RPMI8226 (cell line): ENCODE measurements around the gene PI4KA.
"Not testable (repeated sequence)": the region's sequence is repeated elsewhere in the genome, so short reads cannot be mapped to it uniquely, and the experiment has no call there.

Experiments
- DNase-seq: peaks from one replicate; pipeline ENCODE4 v3.0.0-alpha.2; 2015

Gene PI4KA

GRCh38 chr22:20662524-20663036 lies 196.0 kb downstream of the PI4KA start:
- not testable (repeated sequence) for DNase-seq

- DNase-seq, result no peak
Measured at GRCh38 chr22:20661473-20661872, 197.1 kb downstream of the PI4KA start.

DNA sequence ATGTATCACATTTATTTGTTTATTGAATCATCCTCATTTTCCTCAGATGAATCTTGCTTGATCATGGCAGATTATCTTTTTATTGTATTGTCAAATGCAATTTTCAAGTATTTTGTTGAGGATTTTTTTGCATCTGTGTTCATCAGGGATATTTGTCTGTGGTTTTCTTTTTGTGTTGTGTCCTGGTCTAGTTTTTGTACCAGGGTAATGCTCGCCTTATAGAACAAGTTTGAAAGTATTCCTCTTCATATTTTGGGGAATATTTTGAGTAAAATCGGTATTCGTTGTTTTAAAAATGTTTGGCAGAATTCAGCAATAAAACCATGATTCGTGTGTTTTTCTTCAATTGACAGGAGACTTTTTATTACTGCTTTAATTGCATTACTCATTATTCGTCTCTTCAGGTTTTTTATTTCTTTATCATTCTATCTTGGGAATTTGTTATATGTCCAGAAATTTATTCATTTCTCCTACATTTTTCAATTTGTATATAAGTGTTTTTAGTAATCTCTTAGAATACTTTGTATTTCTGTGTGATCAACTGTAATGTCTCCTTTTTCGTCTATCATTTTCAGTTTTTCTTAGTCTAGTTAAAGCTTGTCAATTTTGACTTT lies 198.1 kb downstream of the PI4KA start:
- DNase-seq, result no peak

GRCh38 chr22:20659920-20660319 lies 198.7 kb downstream of the PI4KA start:
- no peak for DNase-seq

DNA sequence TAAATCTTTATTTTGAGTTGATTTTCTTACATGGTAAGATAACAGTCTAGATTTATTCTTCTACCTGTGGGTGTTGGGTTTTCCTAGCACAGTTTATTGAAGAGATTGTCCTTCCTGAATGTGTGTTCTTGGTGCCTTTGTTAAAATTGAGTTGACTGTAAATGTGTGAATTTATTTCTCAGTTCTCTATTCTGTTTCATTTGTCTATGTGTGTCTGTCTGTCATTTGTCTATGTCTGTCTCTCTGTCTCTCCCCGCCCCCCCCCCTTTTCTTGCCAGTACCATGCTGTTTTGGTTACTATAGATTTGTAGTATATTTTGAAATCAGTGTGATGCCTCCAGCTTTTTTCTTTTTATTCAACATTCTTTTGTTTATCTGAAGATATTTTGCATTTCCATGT lies 199.4 kb downstream of the PI4KA start:
- DNase-seq, result no peak

GRCh38 chr22:20658433-20659222 lies 200.0 kb downstream of the PI4KA start:
- no peak for DNase-seq

GRCh38 chr22:20657963-20658362 lies 200.6 kb downstream of the PI4KA start:
- DNase-seq, result no peak
